ENCODE results near the gene PEAK1. TPM values are rescaled to one million over a fixed set of nuclear protein-coding genes. Genes with fewer than 3 reads are reported as not detected.

The PEAK1 gene
- total RNA-seq, 4 donors from 2014 or later = 37.8 to 75.3 (median 55.0) TPM

- DNase-seq (ENCODE audit: low spot score) (no peak), ATAC-seq (ENCODE audit: low FRiP score) (no peak)
- TF ChIP-seq CTCF (IDR thresholded peaks at IDR 0.05) = no peak
These were observed 58.4 kb downstream of the PEAK1 start for GRCh38 chr15:77361456-77361855.

GRCh38 chr15:77358545-77359240 is 61.2 kb downstream of the PEAK1 start:
- TF ChIP-seq CTCF (IDR thresholded peaks at IDR 0.05) = no peak
- DNase-seq (ENCODE audit: low spot score) (no peak), ATAC-seq (ENCODE audit: low FRiP score) (no peak)

GRCh38 chr15:77356305-77356704 is 63.6 kb downstream of the PEAK1 start:
- no peak for TF ChIP-seq CTCF (IDR thresholded peaks at IDR 0.05)

GRCh38 chr15:77355321-77355720 is 64.6 kb downstream of the PEAK1 start:
- DNase-seq (ENCODE audit: low spot score) = no peak
- TF ChIP-seq CTCF (IDR thresholded peaks at IDR 0.05) = no peak
- no peak for ATAC-seq (ENCODE audit: low FRiP score)

More at GRCh38 chr15:77356305-77356704, 63.6 kb downstream of the PEAK1 start:
- ATAC-seq (ENCODE audit: low FRiP score) = no peak
- DNase-seq (ENCODE audit: low spot score) = no peak

- ATAC-seq (ENCODE audit: low FRiP score) = no peak
- TF ChIP-seq CTCF (IDR thresholded peaks at IDR 0.05) = no peak
- no peak for DNase-seq (ENCODE audit: low spot score)
These were observed 65.8 kb downstream of the PEAK1 start for GRCh38 chr15:77354063-77354462.

- no peak for TF ChIP-seq CTCF (IDR thresholded peaks at IDR 0.05)
- no peak for DNase-seq (ENCODE audit: low spot score)
- no peak for ATAC-seq (ENCODE audit: low FRiP score)
These were observed 67.0 kb downstream of the PEAK1 start for GRCh38 chr15:77352887-77353286.

GRCh38 chr15:77350792-77351191 is 69.1 kb downstream of the PEAK1 start:
- no peak for TF ChIP-seq CTCF (IDR thresholded peaks at IDR 0.05)
- ATAC-seq (ENCODE audit: low FRiP score) (no peak), DNase-seq (ENCODE audit: low spot score) (no peak)

Measured in omental fat pad (tissue), 4 donors.